Measurements from ENCODE around the gene CDK11A.
"Not testable (repeated sequence)": the region's sequence is repeated elsewhere in the genome, so short reads cannot be mapped to it uniquely, and the experiment has no call there.

Gene CDK11A

DNA sequence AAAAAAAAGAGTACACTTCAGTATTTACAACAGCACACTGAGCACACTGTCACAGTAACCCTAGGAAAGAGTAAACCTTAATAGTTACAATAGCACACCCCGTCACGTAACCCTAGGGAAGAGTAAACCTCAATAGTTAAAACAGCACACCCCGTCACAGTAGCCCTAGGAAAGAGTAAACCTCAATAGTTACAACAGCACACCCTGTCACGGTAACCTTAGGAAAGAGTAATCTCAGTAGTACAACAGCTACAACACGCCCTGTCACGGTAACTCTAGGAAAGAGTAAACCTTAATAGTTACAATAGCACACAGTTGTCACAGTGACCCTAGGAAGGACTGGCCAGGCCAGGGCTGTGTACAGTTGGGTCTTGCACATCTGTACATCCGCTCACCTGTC is 3.0 kb downstream of the CDK11A start:
- no peak for DNase-seq (ENCODE audit: low read depth)

GRCh38 chr1:1715109-1715883 is 8.9 kb downstream of the CDK11A start:
- not testable (repeated sequence) for DNase-seq (ENCODE audit: low read depth)

GRCh38 chr1:1707897-1708296 is 16.3 kb downstream of the CDK11A start:
- DNase-seq (ENCODE audit: low read depth) = not testable (repeated sequence)

GRCh38 chr1:1707241-1707640 is 16.9 kb downstream of the CDK11A start:
- DNase-seq (ENCODE audit: low read depth) = not testable (repeated sequence)

DNA sequence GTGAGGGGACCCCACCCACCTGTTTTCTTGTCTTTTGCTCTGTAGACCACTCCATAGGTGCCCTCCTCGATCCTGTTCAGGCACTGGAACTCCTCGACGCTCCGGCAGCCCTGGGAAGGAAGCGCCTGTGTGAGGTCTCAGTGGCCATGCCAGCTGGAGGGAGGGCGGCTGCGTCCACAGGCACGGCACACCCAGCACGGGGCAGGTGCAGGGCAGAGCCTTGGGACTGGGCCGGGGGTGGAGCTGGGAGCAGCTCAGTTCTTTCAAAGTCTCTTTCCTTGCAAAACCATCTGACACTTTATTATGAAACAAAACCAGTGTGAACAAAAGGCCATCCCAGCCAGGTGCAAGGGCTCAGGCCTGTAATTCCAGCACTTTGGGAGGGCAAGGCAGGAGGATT is 18.5 kb downstream of the CDK11A start:
- DNase-seq (ENCODE audit: low read depth) = not testable (repeated sequence)

DNA sequence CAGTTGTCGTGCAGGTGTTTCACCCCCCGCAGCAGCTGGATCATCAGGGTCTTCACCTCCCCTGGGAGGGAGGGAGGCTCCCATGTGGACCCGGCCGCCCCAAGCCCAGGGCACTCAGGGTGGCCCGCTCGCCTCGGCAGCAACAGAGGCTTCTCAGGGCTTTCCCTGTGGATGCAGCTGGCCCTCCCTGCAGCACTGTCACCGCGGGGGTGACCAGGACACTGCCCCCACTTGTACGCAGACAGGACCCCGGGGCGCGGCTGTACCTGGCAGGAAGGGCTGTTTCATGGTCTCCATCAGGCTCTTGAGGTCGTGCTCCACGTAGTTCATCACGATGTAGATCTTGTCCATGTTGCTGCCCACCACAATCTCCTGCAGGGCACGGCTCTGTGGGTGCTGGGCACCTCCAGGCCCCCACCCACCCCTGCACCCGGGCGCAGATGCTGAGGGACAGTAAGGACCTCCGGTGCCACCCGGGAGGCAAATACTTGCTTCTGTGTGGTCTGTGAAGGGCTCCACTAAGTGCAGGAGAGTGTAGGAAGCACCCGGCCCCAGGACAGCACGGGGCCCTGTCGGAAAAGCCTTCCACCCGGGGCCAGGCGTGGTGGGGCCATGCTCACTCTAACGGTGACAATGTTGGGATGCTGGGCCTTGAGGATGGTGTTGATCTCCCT is 19.7 kb downstream of the CDK11A start:
- DNase-seq (ENCODE audit: low read depth) = not testable (repeated sequence)

GRCh38 chr1:1703796-1704195 is 20.4 kb downstream of the CDK11A start:
- no peak for DNase-seq (ENCODE audit: low read depth)

- DNase-seq (ENCODE audit: low read depth) = not testable (repeated sequence)
These were observed 21.7 kb downstream of the CDK11A start for GRCh38 chr1:1702506-1702905.

DNA sequence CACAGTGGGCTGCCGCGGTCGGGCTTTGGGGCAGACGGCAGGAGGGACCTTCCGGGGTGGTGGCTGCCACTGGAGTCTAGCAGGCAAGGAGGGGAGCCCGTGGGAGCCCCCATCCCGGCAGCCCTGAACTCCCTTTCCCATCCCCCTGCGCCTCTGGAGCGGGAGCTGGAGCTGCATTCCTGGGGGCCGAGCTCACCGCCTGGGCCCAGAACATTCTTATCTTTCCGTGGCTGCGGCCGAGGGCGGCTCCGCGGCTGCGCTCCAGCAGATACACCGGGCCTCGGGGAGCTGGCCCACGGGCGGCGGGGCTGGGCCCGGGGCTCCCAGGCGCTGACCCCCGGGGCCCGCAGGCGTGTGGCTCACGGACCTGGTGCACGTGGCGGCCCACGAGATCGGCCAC is 23.6 kb downstream of the CDK11A start:
- DNase-seq (ENCODE audit: low read depth) = not testable (repeated sequence)

- DNase-seq (ENCODE audit: low read depth) = not testable (repeated sequence)
These were observed 24.1 kb downstream of the CDK11A start for GRCh38 chr1:1700067-1700466.

DNA sequence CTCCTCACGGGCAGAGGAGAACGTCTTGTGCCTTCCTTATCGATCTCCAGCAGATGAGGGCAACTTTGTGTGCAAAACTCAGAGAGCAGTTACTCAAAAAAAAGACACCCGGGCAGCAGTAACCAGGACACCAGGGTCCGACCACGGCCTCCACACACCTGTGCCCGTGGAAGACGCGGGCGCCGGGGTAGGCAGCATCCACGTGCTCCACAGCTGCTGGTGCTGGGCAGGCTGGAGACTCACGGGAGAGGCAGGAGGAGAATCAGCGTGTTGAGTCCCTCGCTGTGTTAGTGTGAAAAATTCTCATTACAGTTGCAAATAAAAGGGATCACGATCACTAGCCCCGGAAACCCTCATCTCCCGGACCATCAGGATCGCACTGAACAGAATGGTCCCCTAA is 25.1 kb downstream of the CDK11A start:
- DNase-seq (ENCODE audit: low read depth) = not testable (repeated sequence)

GRCh38 chr1:1697358-1698183 is 26.6 kb downstream of the CDK11A start:
- DNase-seq (ENCODE audit: low read depth) = not testable (repeated sequence)

- not testable (repeated sequence) for DNase-seq (ENCODE audit: low read depth)
These were observed 27.5 kb downstream of the CDK11A start for GRCh38 chr1:1696431-1697357.

GRCh38 chr1:1692714-1693647 is 31.2 kb downstream of the CDK11A start, which contains the start of gene SLC35E2B:
Gene SLC35E2B, minus strand, starts transcription at chr1:1692795. Its CDS starts 16,096 bp downstream, at chr1:1676699.
- DNase-seq (ENCODE audit: low read depth) = peak; percentile 58

- DNase-seq (ENCODE audit: low read depth) = peak; percentile 8
These were observed 31.8 kb downstream of the CDK11A start for GRCh38 chr1:1692324-1692713.

GRCh38 chr1:1691443-1691842 is 32.7 kb downstream of the CDK11A start:
- not testable (repeated sequence) for DNase-seq (ENCODE audit: low read depth)

DNA sequence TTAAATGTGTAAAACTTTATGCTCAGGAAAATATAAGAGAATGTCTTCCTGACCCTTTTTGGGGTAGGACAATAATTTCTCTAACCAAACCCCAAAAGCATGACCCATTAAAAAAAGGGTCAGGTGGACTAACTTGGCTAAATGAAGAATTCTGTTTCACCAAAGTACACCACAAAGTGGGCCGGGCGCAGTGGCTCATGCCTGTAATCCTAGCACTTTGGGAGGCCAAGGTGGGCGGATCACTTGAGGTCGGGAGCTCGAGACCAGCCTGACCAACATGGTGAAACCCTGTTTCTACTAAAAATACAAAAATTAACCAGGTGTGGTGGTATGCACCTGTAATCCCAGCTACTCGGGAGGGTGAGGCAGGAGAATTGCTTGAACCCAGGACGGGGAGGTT is 34.6 kb downstream of the CDK11A start:
- not testable (repeated sequence) for DNase-seq (ENCODE audit: low read depth)

- no peak for DNase-seq (ENCODE audit: low read depth)
These were observed 36.3 kb downstream of the CDK11A start for GRCh38 chr1:1687846-1688245.

- no peak for DNase-seq (ENCODE audit: low read depth)
These were observed 40.0 kb downstream of the CDK11A start for GRCh38 chr1:1684031-1684681.
